Suppressor macrophage treated with lipopolysaccharide for 4 hours (primary cell): ENCODE results near the gene CTRB2.
"Not testable (repeated sequence)": the region's sequence is repeated elsewhere in the genome, so short reads cannot be mapped to it uniquely, and the experiment has no call there.

ENCODE experiments used
- DNase-seq: peaks from one replicate; pipeline ENCODE4 v3.0.0-alpha.2; 2020

Gene CTRB2

GRCh38 chr16:75241955-75242354 is 35.0 kb upstream of the CTRB2 start:
- DNase-seq, result no peak

- no peak for DNase-seq
Observed at GRCh38 chr16:75241412-75241811, 34.5 kb upstream of the CTRB2 start.

GRCh38 chr16:75240633-75241032 is 33.7 kb upstream of the CTRB2 start:
- DNase-seq, result not testable (repeated sequence)

- no peak for DNase-seq
Observed at GRCh38 chr16:75239542-75240122, 32.7 kb upstream of the CTRB2 start.

- no peak for DNase-seq
Observed at GRCh38 chr16:75238853-75239541, 32.0 kb upstream of the CTRB2 start.

GRCh38 chr16:75238132-75238852 is 31.3 kb upstream of the CTRB2 start:
- DNase-seq, result no peak

GRCh38 chr16:75237398-75238131 is 30.6 kb upstream of the CTRB2 start:
- DNase-seq, result no peak

GRCh38 chr16:75236736-75237397 is 29.9 kb upstream of the CTRB2 start:
- no peak for DNase-seq

- no peak for DNase-seq
Observed at GRCh38 chr16:75236232-75236631, 29.3 kb upstream of the CTRB2 start.

- no peak for DNase-seq
Observed at GRCh38 chr16:75235721-75236193, 28.8 kb upstream of the CTRB2 start.

- DNase-seq, result no peak
Observed at GRCh38 chr16:75234856-75235696, 28.1 kb upstream of the CTRB2 start.

- no peak for DNase-seq
Observed at GRCh38 chr16:75233611-75233938, 26.6 kb upstream of the CTRB2 start.

GRCh38 chr16:75231570-75231969 is 24.6 kb upstream of the CTRB2 start:
- DNase-seq, result no peak

- no peak for DNase-seq
Observed at GRCh38 chr16:75230471-75231110, 23.6 kb upstream of the CTRB2 start.

- no peak for DNase-seq
Observed at GRCh38 chr16:75229172-75230031, 22.4 kb upstream of the CTRB2 start.

GRCh38 chr16:75228143-75228976 is 21.4 kb upstream of the CTRB2 start:
- DNase-seq, result no peak

- DNase-seq, result no peak
Observed at GRCh38 chr16:75227361-75228142, 20.6 kb upstream of the CTRB2 start.

GRCh38 chr16:75226550-75227360 is 19.8 kb upstream of the CTRB2 start:
- no peak for DNase-seq
